ENCODE data around the gene MAPK7. TPM values are rescaled to one million over a fixed set of nuclear protein-coding genes. Genes with fewer than 3 reads are reported as not detected.

MAPK7 gene
- total and polyA plus RNA-seq, 2 of the 8 experiments (the other 6 are each of a cell fraction or from before 2014, with no cell fraction given): 15.2 to 28.1 TPM

GRCh38 chr17:19360772-19361171 is 17.5 kb upstream of the MAPK7 start (continued):
- TF ChIP-seq, protein P1, sequence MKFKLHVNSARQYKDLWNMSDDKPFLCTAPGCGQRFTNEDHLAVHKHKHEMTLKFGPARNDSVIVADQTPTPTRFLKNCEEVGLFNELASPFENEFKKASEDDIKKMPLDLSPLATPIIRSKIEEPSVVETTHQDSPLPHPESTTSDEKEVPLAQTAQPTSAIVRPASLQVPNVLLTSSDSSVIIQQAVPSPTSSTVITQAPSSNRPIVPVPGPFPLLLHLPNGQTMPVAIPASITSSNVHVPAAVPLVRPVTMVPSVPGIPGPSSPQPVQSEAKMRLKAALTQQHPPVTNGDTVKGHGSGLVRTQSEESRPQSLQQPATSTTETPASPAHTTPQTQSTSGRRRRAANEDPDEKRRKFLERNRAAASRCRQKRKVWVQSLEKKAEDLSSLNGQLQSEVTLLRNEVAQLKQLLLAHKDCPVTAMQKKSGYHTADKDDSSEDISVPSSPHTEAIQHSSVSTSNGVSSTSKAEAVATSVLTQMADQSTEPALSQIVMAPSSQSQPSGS (IDR thresholded peaks at IDR 0.05; ENCODE audit: low read length): no peak
- TF ChIP-seq SP2 (IDR thresholded peaks at IDR 0.05; ENCODE audit: low read length) (no peak), CHD2 (IDR thresholded peaks at IDR 0.05; ENCODE audit: low read length) (no peak), ASH2L (IDR thresholded peaks at IDR 0.05; ENCODE audit: low read length) (no peak), TCF12 (IDR thresholded peaks at IDR 0.05; ENCODE audit: low read depth, low read length) (no peak), GABPA (IDR thresholded peaks at IDR 0.05; ENCODE audit: borderline replicate concordance, insufficient read depth, low read length) (no peak)

Measured in H1 (cell line).